ENCODE results near the gene RP9. TPM values are rescaled to one million over a fixed set of nuclear protein-coding genes. Genes with fewer than 3 reads are reported as not detected.

Gene RP9, protein sequence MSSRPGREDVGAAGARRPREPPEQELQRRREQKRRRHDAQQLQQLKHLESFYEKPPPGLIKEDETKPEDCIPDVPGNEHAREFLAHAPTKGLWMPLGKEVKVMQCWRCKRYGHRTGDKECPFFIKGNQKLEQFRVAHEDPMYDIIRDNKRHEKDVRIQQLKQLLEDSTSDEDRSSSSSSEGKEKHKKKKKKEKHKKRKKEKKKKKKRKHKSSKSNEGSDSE
- 26.3 TPM for polyA plus RNA-seq (2013, experiment 1 of 2)
- polyA plus RNA-seq (2013, experiment 2 of 2) = 26.9 TPM

DNA sequence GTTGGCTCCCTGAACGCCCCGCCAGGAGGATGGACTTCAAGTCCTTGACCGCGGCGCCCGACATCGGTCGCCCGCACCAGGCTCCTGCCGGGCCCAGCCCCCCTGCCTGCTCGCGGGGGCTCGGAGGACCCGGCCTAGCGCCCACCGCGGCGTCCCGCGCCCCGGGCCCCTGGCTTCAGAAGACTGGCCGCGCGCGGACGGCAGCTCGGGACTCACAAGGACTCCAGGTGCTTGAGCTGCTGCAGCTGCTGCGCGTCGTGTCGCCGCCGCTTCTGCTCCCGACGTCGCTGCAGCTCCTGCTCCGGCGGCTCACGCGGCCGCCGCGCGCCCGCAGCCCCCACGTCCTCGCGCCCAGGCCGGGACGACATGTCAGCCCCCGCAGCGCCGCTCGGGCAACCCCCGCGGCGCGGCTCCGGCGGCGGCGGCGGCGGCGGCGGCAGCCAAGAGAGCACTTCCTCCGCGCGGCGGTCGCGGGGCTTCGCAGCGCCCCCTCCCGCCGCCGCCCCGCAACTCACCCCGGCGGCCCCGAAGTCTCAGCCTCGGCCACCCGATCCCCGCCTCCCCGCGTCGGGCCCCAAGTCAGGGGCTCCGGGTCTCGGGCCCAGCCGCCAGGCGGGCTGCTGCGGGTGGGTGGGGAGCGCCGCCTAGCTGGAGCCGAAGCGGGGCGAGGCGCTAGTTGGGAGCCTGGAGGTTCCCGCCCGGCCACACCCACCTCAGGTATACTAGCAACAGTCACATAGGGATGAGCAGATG lies at the start of gene RP9:
TSS of gene RP9 (minus strand) at position 400 of the 753 bp plus-strand sequence. CDS start at position 368, 32 bp downstream.
- peak within 1 kb of the TSS; percentile 54 for H3K4me2 ChIP-seq (ENCODE audit: low read length)
- H3K18ac ChIP-seq (ENCODE audit: low read length) = peak within 1 kb of the TSS; percentile 86
- peak within 1 kb of the TSS; percentile 70 for H3K23ac ChIP-seq (ENCODE audit: low read length)
- no peak within 1 kb of the TSS for H2BK120ac ChIP-seq (ENCODE audit: low read depth, low read length)
- H3K36me3 ChIP-seq (ENCODE audit: control insufficient read depth, insufficient read depth, low read length) = no peaks in the 10 kb centered on the region
- H3K4me1 ChIP-seq (ENCODE audit: control insufficient read depth, low read depth, low read length) = no peaks in the 10 kb centered on the region
- no peaks in the 10 kb centered on the region for H3K27me3 ChIP-seq (ENCODE audit: insufficient read depth, low read length, poor library complexity)
- peak within 1 kb of the TSS; percentile 93 for H3K9ac ChIP-seq (ENCODE audit: low read length)
- H3K79me1 ChIP-seq (ENCODE audit: low read length) = peaks cover 5% of the 10 kb centered on the region
- no peak within 1 kb of the TSS for H4K5ac ChIP-seq (ENCODE audit: low read length)
- WGBS (ENCODE audit: extremely low coverage, insufficient coverage, low lambda C conversion rate) = no CpG with 5 or more reads among the region's 100 CpGs
- H2BK15ac ChIP-seq (replicated peaks; ENCODE audit: low read depth) = no peak within 1 kb of the TSS
- peaks cover 3% of the 10 kb centered on the region for H3K79me2 ChIP-seq (ENCODE audit: control insufficient read depth, insufficient read depth, low read length)
- H3K56ac ChIP-seq (ENCODE audit: low read length) = peak within 1 kb of the TSS; percentile 97
- H4K8ac ChIP-seq (ENCODE audit: low read depth, low read length) = no peak within 1 kb of the TSS
- DNase-seq = peak; percentile 91
- no peak within 1 kb of the TSS for H2AK5ac ChIP-seq (ENCODE audit: low read length)
- peak within 1 kb of the TSS; percentile 82 for H3K4me3 ChIP-seq (ENCODE audit: low read length)
- no peak within 1 kb of the TSS for H2BK5ac ChIP-seq (ENCODE audit: low read length)
- peak within 1 kb of the TSS; percentile 58 for H3K4ac ChIP-seq (ENCODE audit: low read depth, low read length)
- H3K27ac ChIP-seq (ENCODE audit: low read depth, low read length) = peak within 1 kb of the TSS; percentile 47

DNA sequence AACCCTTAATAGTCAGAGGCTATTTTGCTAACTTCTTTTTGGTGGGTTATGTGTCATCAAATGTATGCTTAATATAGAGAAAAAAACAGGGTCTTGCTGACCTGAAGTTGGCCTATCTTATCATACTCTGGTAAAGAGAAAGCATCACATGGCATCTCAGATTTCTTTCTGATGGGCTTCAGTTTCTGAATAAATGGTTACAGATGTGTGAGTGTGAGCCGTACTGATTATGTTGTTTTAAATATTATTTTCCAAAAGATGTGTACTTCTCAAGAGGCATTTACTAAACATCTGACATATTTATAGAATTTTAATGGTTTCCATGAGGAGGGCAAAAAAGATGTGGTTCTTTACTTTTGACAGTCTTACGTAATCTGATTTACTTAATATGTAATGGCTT lies 48.6 kb upstream of the RP9 start:
- DNase-seq = no peak
- Histone ChIP-seq H2AK5ac (ENCODE audit: low read length) (no peak overlapping the region), H2BK5ac (ENCODE audit: low read length) (no peak overlapping the region), H2BK15ac (replicated peaks; ENCODE audit: low read depth) (no peak overlapping the region), H3K56ac (ENCODE audit: low read length) (no peak overlapping the region), H3K27me3 (ENCODE audit: insufficient read depth, low read length, poor library complexity) (no peaks in the 10 kb centered on the region), H3K4me3 (ENCODE audit: low read length) (no peak overlapping the region), H4K8ac (ENCODE audit: low read depth, low read length) (no peak overlapping the region), H3K79me1 (ENCODE audit: low read length) (no peaks in the 10 kb centered on the region), H3K4me2 (ENCODE audit: low read length) (no peak overlapping the region), H4K5ac (ENCODE audit: low read length) (no peak overlapping the region), H3K79me2 (ENCODE audit: control insufficient read depth, insufficient read depth, low read length) (no peaks in the 10 kb centered on the region), H3K4ac (ENCODE audit: low read depth, low read length) (no peak overlapping the region), H3K18ac (ENCODE audit: low read length) (no peak overlapping the region), H3K27ac (ENCODE audit: low read depth, low read length) (no peak overlapping the region), H2BK120ac (ENCODE audit: low read depth, low read length) (no peak overlapping the region), H3K36me3 (ENCODE audit: control insufficient read depth, insufficient read depth, low read length) (no peaks in the 10 kb centered on the region), H3K4me1 (ENCODE audit: control insufficient read depth, low read depth, low read length) (no peaks in the 10 kb centered on the region), H3K23ac (ENCODE audit: low read length) (no peak overlapping the region), H3K9ac (ENCODE audit: low read length) (no peak overlapping the region)
- no CpG with 5 or more reads among the region's 2 CpGs for WGBS (ENCODE audit: extremely low coverage, insufficient coverage, low lambda C conversion rate)

DNA sequence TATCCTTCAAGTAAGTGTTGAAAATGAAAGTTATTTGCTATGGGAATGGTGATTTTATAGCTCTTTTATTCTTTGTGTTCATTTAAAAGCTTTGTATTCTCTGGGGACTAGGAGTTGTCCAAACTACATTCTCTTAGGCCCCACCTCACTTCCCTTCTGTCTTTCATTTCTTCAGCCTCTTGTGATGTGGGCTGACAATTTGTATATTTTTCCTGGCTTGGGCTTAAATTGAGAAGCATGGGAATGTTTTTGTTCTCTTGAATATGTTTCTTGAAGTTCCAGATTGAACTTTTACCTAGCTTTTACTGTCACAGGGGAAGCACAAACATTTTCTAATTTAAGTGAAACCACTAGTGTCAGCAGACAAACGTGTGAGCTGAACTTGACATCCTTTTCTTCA lies 48.1 kb upstream of the RP9 start:
- no peak overlapping the region for H2AK5ac ChIP-seq (ENCODE audit: low read length)
- no peak for DNase-seq
- no peaks in the 10 kb centered on the region for H3K4me1 ChIP-seq (ENCODE audit: control insufficient read depth, low read depth, low read length)
- H3K56ac ChIP-seq (ENCODE audit: low read length) = no peak overlapping the region
- H3K27ac ChIP-seq (ENCODE audit: low read depth, low read length) = no peak overlapping the region
- H3K4ac ChIP-seq (ENCODE audit: low read depth, low read length) = no peak overlapping the region
- H4K8ac ChIP-seq (ENCODE audit: low read depth, low read length) = no peak overlapping the region
- H3K79me2 ChIP-seq (ENCODE audit: control insufficient read depth, insufficient read depth, low read length) = no peaks in the 10 kb centered on the region
- H3K23ac ChIP-seq (ENCODE audit: low read length) = no peak overlapping the region
- WGBS (ENCODE audit: extremely low coverage, insufficient coverage, low lambda C conversion rate) = no CpG with 5 or more reads among the region's 1 CpG
- no peaks in the 10 kb centered on the region for H3K79me1 ChIP-seq (ENCODE audit: low read length)
- H3K4me2 ChIP-seq (ENCODE audit: low read length) = no peak overlapping the region
- H3K36me3 ChIP-seq (ENCODE audit: control insufficient read depth, insufficient read depth, low read length) = no peaks in the 10 kb centered on the region
- H2BK120ac ChIP-seq (ENCODE audit: low read depth, low read length) = no peak overlapping the region
- no peak overlapping the region for H4K5ac ChIP-seq (ENCODE audit: low read length)
- H2BK5ac ChIP-seq (ENCODE audit: low read length) = no peak overlapping the region
- no peak overlapping the region for H3K18ac ChIP-seq (ENCODE audit: low read length)
- H2BK15ac ChIP-seq (replicated peaks; ENCODE audit: low read depth) = no peak overlapping the region
- H3K27me3 ChIP-seq (ENCODE audit: insufficient read depth, low read length, poor library complexity) = no peaks in the 10 kb centered on the region
- H3K9ac ChIP-seq (ENCODE audit: low read length) = no peak overlapping the region
- no peak overlapping the region for H3K4me3 ChIP-seq (ENCODE audit: low read length)

DNA sequence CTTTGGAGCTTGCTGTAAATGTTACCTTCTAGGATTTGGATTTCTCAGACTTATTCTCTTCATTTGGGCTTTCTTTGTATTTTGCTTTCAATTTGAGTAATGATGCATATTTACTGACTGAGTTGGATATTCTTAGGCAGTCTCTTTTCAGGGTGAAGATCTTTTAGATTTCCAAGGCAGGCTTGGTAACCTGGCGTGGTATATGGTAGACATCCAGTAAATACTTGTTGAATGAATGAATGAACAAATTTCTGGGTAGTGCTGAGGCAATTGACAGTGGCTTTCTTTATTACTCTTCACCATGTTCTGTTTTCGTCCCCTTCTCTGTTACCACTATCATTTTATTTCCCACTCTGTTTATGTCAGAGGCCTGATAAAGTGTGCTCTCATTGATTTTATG lies 47.2 kb upstream of the RP9 start:
- Histone ChIP-seq H3K27ac (ENCODE audit: low read depth, low read length) (no peak overlapping the region), H3K56ac (ENCODE audit: low read length) (no peak overlapping the region), H4K5ac (ENCODE audit: low read length) (no peak overlapping the region), H3K4ac (ENCODE audit: low read depth, low read length) (no peak overlapping the region), H3K79me1 (ENCODE audit: low read length) (no peaks in the 10 kb centered on the region), H4K8ac (ENCODE audit: low read depth, low read length) (no peak overlapping the region), H3K9ac (ENCODE audit: low read length) (no peak overlapping the region), H2BK120ac (ENCODE audit: low read depth, low read length) (no peak overlapping the region), H3K27me3 (ENCODE audit: insufficient read depth, low read length, poor library complexity) (no peaks in the 10 kb centered on the region), H3K4me3 (ENCODE audit: low read length) (no peak overlapping the region), H3K36me3 (ENCODE audit: control insufficient read depth, insufficient read depth, low read length) (no peaks in the 10 kb centered on the region), H3K4me1 (ENCODE audit: control insufficient read depth, low read depth, low read length) (no peaks in the 10 kb centered on the region), H3K18ac (ENCODE audit: low read length) (no peak overlapping the region), H2BK5ac (ENCODE audit: low read length) (no peak overlapping the region), H3K4me2 (ENCODE audit: low read length) (no peak overlapping the region), H3K23ac (ENCODE audit: low read length) (no peak overlapping the region), H3K79me2 (ENCODE audit: control insufficient read depth, insufficient read depth, low read length) (no peaks in the 10 kb centered on the region), H2BK15ac (replicated peaks; ENCODE audit: low read depth) (no peak overlapping the region), H2AK5ac (ENCODE audit: low read length) (no peak overlapping the region)
- WGBS (ENCODE audit: extremely low coverage, insufficient coverage, low lambda C conversion rate) = no CpG with 5 or more reads among the region's 2 CpGs
- no peak for DNase-seq

DNA sequence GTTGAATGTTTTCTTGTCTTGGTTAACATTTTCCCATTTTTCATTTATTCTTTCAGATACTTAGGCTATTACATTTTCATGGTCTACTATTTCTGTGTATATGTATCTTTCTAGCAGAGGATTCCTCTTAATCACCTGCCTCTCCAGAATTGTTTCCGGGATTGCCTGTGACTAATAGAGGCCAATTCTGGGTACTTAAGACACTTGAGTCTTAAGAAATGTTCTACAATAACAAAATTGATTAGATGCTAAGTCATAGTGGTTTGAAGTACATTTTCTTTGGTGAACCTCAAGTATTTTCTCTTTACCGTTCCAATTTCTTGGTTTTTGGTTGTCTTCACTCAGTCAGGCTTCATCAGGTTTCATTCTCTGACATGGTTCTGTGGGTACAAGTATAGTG lies 46.6 kb upstream of the RP9 start:
- Histone ChIP-seq H4K8ac (ENCODE audit: low read depth, low read length) (no peak overlapping the region), H3K23ac (ENCODE audit: low read length) (no peak overlapping the region), H2AK5ac (ENCODE audit: low read length) (no peak overlapping the region), H3K79me2 (ENCODE audit: control insufficient read depth, insufficient read depth, low read length) (no peaks in the 10 kb centered on the region), H3K4me1 (ENCODE audit: control insufficient read depth, low read depth, low read length) (no peaks in the 10 kb centered on the region), H3K4me2 (ENCODE audit: low read length) (no peak overlapping the region), H2BK5ac (ENCODE audit: low read length) (no peak overlapping the region), H3K27ac (ENCODE audit: low read depth, low read length) (no peak overlapping the region), H3K9ac (ENCODE audit: low read length) (no peak overlapping the region), H2BK15ac (replicated peaks; ENCODE audit: low read depth) (no peak overlapping the region), H3K36me3 (ENCODE audit: control insufficient read depth, insufficient read depth, low read length) (no peaks in the 10 kb centered on the region), H3K4ac (ENCODE audit: low read depth, low read length) (no peak overlapping the region), H2BK120ac (ENCODE audit: low read depth, low read length) (no peak overlapping the region), H3K4me3 (ENCODE audit: low read length) (no peak overlapping the region), H3K56ac (ENCODE audit: low read length) (no peak overlapping the region), H3K79me1 (ENCODE audit: low read length) (no peaks in the 10 kb centered on the region), H3K27me3 (ENCODE audit: insufficient read depth, low read length, poor library complexity) (no peaks in the 10 kb centered on the region), H4K5ac (ENCODE audit: low read length) (no peak overlapping the region), H3K18ac (ENCODE audit: low read length) (no peak overlapping the region)
- WGBS (ENCODE audit: extremely low coverage, insufficient coverage, low lambda C conversion rate) = no CpG with 5 or more reads among the region's 2 CpGs
- DNase-seq = no peak

Measured in mesendoderm (in vitro differentiated cells).